Endodermal cell (in vitro differentiated cells): Measurements from ENCODE around the gene TLNRD1. TPM values are rescaled to one million over a fixed set of nuclear protein-coding genes. Genes with fewer than 3 reads are reported as not detected.

Experiments
- DNase-seq: peaks from one replicate; pipeline ENCODE4 v3.0.0-alpha.2; 2017
- H3K27ac ChIP-seq: 2 replicates; pipeline ENCODE4 v1.5.1; 2013; ENCODE audit warnings: mild to moderate bottlenecking, low read depth, low read length, moderate library complexity
- H3K27me3 ChIP-seq: 2 replicates; pipeline ENCODE4 v1.6.1; 2013; ENCODE audit warnings: mild to moderate bottlenecking, low read length, moderate library complexity; ENCODE audit not compliant: insufficient read depth, control insufficient read depth, poor library complexity, severe bottlenecking
- H3K36me3 ChIP-seq: 2 replicates; pipeline ENCODE4 v1.7.0; 2013; ENCODE audit warnings: mild to moderate bottlenecking, low read length, moderate library complexity; ENCODE audit not compliant: control insufficient read depth, insufficient read depth
- H3K4me1 ChIP-seq: one replicate; pipeline ENCODE4 v1.7.0; 2013; ENCODE audit warnings: low read length; ENCODE audit not compliant: control insufficient read depth, insufficient read depth
- H3K4me3 ChIP-seq: 2 replicates; pipeline ENCODE4 v1.5.1; 2013; ENCODE audit warnings: mild to moderate bottlenecking, low read length, moderate library complexity
- H3K9ac ChIP-seq: 2 replicates; pipeline ENCODE4 v1.6.1; 2013; ENCODE audit warnings: mild to moderate bottlenecking, low read length, moderate library complexity; ENCODE audit not compliant: poor library complexity, severe bottlenecking; ENCODE audit errors: extremely low read depth
- H3K9me3 ChIP-seq: 2 replicates; pipeline ENCODE4 v1.6.1; 2013; ENCODE audit warnings: mild to moderate bottlenecking, low read length, moderate library complexity; ENCODE audit not compliant: control insufficient read depth
- H3K27ac Mint-ChIP-seq: 2 replicates; pipeline ENCODE4 v1.8.0; 2020; ENCODE audit warnings: mixed read lengths
- H3K27me3 Mint-ChIP-seq: 2 replicates; pipeline ENCODE4 v1.8.0; 2021; ENCODE audit warnings: mild to moderate bottlenecking, mixed read lengths; ENCODE audit not compliant: insufficient read depth
- H3K36me3 Mint-ChIP-seq: 2 replicates; pipeline ENCODE4 v1.8.0; 2020; ENCODE audit warnings: low read depth, mixed read lengths
- H3K4me1 Mint-ChIP-seq: 2 replicates; pipeline ENCODE4 v1.8.0; 2020; ENCODE audit warnings: mixed read lengths
- H3K4me3 Mint-ChIP-seq: 2 replicates; pipeline ENCODE4 v1.8.0; 2020; ENCODE audit warnings: mild to moderate bottlenecking, moderate library complexity, mixed read lengths
- H3K9me3 Mint-ChIP-seq: 2 replicates; pipeline ENCODE4 v1.8.0; 2020; ENCODE audit warnings: mild to moderate bottlenecking, mixed read lengths
- WGBS, 2 experiments: methylation state at CpG; one replicate each; pipeline versions ENCODE4 v1.1.5 to v1.1.7; 2013; ENCODE audit warnings: missing lambda C conversion rate in 2 of 2, mixed read lengths in 1 of 2; ENCODE audit not compliant: insufficient coverage in 1 of 2, insufficient read length in 1 of 2; 5-methylcytosine and 5-hydroxymethylcytosine counted together
- total RNA-seq, 2 donors: library from RNA; stranded (reverse); fragmentation: NEBNext Ultra II Directional in 1 of 2; extraction: Animal tissue kit (Norgen Biotek cat#: 25700) in 1 of 2; gene quantifications; 2 replicates in 1 of 2; 3 replicates in 1 of 2; pipeline ENCODE4 v1.2.1, GENCODE V29; 2021
- TF ChIP-seq, protein P1 (sequence below): fragments of 200-600 bp; sonication (generic); conservative IDR thresholded peaks from 2 replicates; pipeline ENCODE4 v1.5.0; 2021; ENCODE audit warnings: antibody characterized with exemption, mild to moderate bottlenecking

The TLNRD1 gene
- total RNA-seq, 2 donors from 2014 or later: 25.1 to 28.2 TPM

DNA sequence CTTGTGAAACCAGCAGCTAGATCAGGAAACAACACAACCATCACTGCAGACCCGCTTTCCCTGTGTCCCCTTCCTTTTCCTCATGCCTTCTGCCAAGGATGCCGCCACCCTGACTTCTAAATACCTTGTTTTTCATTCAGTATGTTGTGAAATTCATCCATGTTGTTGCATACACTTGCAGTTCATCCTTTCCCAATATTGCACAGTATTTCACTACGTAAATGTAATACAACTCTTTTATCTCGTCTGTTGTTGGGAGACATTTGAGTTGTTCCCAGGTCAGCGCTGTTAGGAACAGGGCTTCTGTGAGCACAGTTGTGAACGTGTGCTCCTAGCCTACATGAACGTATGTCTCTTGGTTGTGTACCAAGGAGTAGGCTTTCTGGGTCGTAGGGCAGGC is 24.2 kb downstream of the TLNRD1 start:
- no peak overlapping the region for H3K4me3 Mint-ChIP-seq
- TF ChIP-seq, protein P1, sequence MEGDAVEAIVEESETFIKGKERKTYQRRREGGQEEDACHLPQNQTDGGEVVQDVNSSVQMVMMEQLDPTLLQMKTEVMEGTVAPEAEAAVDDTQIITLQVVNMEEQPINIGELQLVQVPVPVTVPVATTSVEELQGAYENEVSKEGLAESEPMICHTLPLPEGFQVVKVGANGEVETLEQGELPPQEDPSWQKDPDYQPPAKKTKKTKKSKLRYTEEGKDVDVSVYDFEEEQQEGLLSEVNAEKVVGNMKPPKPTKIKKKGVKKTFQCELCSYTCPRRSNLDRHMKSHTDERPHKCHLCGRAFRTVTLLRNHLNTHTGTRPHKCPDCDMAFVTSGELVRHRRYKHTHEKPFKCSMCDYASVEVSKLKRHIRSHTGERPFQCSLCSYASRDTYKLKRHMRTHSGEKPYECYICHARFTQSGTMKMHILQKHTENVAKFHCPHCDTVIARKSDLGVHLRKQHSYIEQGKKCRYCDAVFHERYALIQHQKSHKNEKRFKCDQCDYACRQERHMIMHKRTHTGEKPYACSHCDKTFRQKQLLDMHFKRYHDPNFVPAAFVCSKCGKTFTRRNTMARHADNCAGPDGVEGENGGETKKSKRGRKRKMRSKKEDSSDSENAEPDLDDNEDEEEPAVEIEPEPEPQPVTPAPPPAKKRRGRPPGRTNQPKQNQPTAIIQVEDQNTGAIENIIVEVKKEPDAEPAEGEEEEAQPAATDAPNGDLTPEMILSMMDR: no peak
- no peak for DNase-seq
- peaks cover 4% of the 10 kb centered on the region for H3K9me3 ChIP-seq
- peaks cover 11% of the 10 kb centered on the region for H3K4me1 Mint-ChIP-seq
- H3K4me3 ChIP-seq: no peak overlapping the region
- no peaks in the 10 kb centered on the region for H3K36me3 ChIP-seq
- no peak overlapping the region for H3K27ac ChIP-seq
- 92 to 95% methylated on average over 8 of the region's 8 CpGs for WGBS, 2 experiments
- H3K27ac Mint-ChIP-seq: no peak overlapping the region
- H3K27me3 Mint-ChIP-seq: no peaks in the 10 kb centered on the region
- no peaks in the 10 kb centered on the region for H3K27me3 ChIP-seq
- no peaks in the 10 kb centered on the region for H3K36me3 Mint-ChIP-seq
- peaks cover 8% of the 10 kb centered on the region for H3K9me3 Mint-ChIP-seq
- H3K9ac ChIP-seq: no peak overlapping the region
- H3K4me1 ChIP-seq: no peaks in the 10 kb centered on the region

DNA sequence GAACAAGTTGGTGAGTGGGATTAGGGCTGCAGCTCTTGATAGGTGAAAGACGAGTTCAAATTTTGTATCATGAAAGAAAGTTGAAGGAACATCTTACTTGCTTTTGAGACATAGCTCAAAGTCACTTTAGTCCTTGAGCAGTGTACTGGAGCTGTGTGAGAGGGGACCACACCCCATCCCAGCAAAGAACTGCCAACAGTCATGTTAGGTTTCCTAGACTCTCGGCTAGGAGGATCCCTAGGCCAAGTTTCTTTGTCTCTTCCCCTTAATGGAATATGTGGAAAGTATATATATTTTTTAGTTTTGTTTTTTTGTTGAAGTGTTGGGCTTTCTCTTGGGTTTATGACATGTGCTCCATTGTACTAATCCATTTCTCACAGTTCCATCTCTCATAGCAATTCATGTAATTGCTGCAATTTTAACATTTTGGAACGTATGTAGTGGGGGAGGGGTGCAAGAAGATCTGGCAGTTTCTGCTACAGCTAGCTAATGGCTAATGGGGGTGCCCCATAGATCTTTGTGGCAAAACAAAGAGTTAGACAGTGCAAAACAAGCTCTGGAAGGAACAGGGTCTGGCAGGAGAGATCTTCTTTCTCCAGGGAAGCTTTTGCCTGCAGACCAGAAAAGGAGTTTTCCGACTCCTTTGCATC is 25.1 kb downstream of the TLNRD1 start:
- H3K27ac ChIP-seq: no peak overlapping the region
- Mint-ChIP-seq H3K27ac (no peak overlapping the region), H3K9me3 (peaks cover 16% of the 10 kb centered on the region), H3K36me3 (no peaks in the 10 kb centered on the region), H3K27me3 (no peaks in the 10 kb centered on the region), H3K4me1 (peaks cover 11% of the 10 kb centered on the region), H3K4me3 (no peak overlapping the region)
- TF ChIP-seq, protein P1: no peak
- H3K27me3 ChIP-seq: no peaks in the 10 kb centered on the region
- no peak overlapping the region for H3K4me3 ChIP-seq
- H3K36me3 ChIP-seq: no peaks in the 10 kb centered on the region
- no peak overlapping the region for H3K9ac ChIP-seq
- peaks cover 4% of the 10 kb centered on the region for H3K9me3 ChIP-seq
- DNase-seq: no peak
- 87 to 94% methylated on average over 2 to 4 of the region's 4 CpGs for WGBS, 2 experiments
- H3K4me1 ChIP-seq: no peaks in the 10 kb centered on the region

DNA sequence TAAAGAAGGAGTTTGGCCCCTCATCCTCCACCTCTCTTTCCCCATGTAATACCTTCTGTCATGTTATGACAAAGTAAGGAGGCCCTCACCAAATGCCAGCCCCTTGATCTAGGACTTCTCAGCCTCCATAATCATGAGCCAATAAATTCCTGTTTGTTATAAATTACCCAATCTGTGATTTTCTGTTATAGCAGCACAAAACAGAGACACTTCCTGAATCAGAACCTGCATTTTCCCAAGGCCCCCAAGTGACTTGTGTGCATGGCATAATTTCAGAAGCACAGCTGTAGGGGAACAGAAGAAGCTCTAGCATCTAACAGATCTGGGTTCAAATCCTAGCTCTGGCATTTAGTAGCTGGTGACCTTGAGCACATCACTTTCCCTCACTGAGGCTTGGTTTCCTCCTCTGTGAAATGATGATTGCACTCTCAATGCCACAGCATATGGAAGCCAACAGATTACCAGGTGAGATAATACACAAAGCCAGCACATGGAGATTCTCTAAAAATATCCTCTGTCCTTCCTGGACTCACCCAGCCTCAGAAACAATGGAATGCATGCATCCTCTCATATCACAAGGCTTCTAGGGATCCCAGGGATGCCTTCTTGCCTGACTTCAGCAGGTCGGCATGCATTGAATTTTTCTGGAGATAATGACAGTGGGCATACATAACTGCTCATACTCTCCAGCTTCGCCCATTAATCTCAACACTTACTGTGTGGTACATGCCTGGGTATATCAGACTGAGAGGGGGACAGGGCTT is 26.3 kb downstream of the TLNRD1 start:
- H3K27me3 Mint-ChIP-seq: no peaks in the 10 kb centered on the region
- 94 to 100% methylated on average over 2 of the region's 2 CpGs for WGBS, 2 experiments
- no peak overlapping the region for H3K4me3 Mint-ChIP-seq
- no peak overlapping the region for H3K27ac ChIP-seq
- H3K9me3 ChIP-seq: peaks cover 4% of the 10 kb centered on the region
- no peaks in the 10 kb centered on the region for H3K27me3 ChIP-seq
- no peak for DNase-seq
- no peak overlapping the region for H3K9ac ChIP-seq
- no peak overlapping the region for H3K27ac Mint-ChIP-seq
- H3K36me3 ChIP-seq: no peaks in the 10 kb centered on the region
- H3K4me1 Mint-ChIP-seq: peaks cover 11% of the 10 kb centered on the region
- H3K4me3 ChIP-seq: no peak overlapping the region
- H3K4me1 ChIP-seq: no peaks in the 10 kb centered on the region
- H3K9me3 Mint-ChIP-seq: peaks cover 16% of the 10 kb centered on the region
- TF ChIP-seq, protein P1: no peak
- no peaks in the 10 kb centered on the region for H3K36me3 Mint-ChIP-seq
